Stimulated activated CD4-positive, alpha-beta T cell treated with anti-CD3 and anti-CD28 coated beads, Interleukin-4, amount 100 ng/mL, for 1 hour (primary cell): ENCODE results near the gene IFT88.
A peak's percentile ranks its signal among the peaks of the same experiment; 100 is the strongest.

ENCODE experiments used
- DNase-seq: peaks from one replicate; pipeline ENCODE4 v3.0.0-alpha.2; 2020

Gene IFT88

GRCh38 chr13:20566898-20567874, at the start of gene IFT88:
IFT88 (plus strand) TSS chr13:20567157; CDS start chr13:20574386, 7,229 bp downstream.
- peak; percentile 81 for DNase-seq

GRCh38 chr13:20518660-20519100, 48.3 kb upstream of the IFT88 start:
- DNase-seq: no peak

GRCh38 chr13:20519875-20520274, 47.1 kb upstream of the IFT88 start:
- no peak for DNase-seq

- DNase-seq: no peak
These were observed 45.4 kb upstream of the IFT88 start for GRCh38 chr13:20521364-20522115.

GRCh38 chr13:20525144-20525600, 41.8 kb upstream of the IFT88 start:
- peak; percentile 9 for DNase-seq

- peak; percentile 75 for DNase-seq
These were observed 41.1 kb upstream of the IFT88 start, which contains the start of gene CRYL1 for GRCh38 chr13:20525601-20526544. CRYL1 (minus strand) TSS chr13:20525857; CDS start chr13:20525794, 63 bp downstream.

- no peak for DNase-seq
These were observed 40.3 kb upstream of the IFT88 start for GRCh38 chr13:20526664-20527063.

GRCh38 chr13:20528452-20528851, 38.5 kb upstream of the IFT88 start:
- DNase-seq: no peak

- no peak for DNase-seq
These were observed 32.8 kb upstream of the IFT88 start for GRCh38 chr13:20534038-20534608.

- no peak for DNase-seq
These were observed 30.0 kb upstream of the IFT88 start for GRCh38 chr13:20536992-20537391.

- no peak for DNase-seq
These were observed 22.6 kb upstream of the IFT88 start for GRCh38 chr13:20544201-20544923.

- no peak for DNase-seq
These were observed 20.4 kb upstream of the IFT88 start for GRCh38 chr13:20546556-20546955.

- DNase-seq: no peak
These were observed 19.5 kb upstream of the IFT88 start for GRCh38 chr13:20547479-20547908.

- no peak for DNase-seq
These were observed 16.2 kb upstream of the IFT88 start for GRCh38 chr13:20550799-20551198.

- no peak for DNase-seq
These were observed 13.6 kb upstream of the IFT88 start for GRCh38 chr13:20553311-20553710.

GRCh38 chr13:20558982-20559381, 8.0 kb upstream of the IFT88 start:
- no peak for DNase-seq

- no peak for DNase-seq
These were observed 7.1 kb upstream of the IFT88 start for GRCh38 chr13:20559659-20560356.

- no peak for DNase-seq
These were observed 5.2 kb upstream of the IFT88 start for GRCh38 chr13:20561741-20562140.

GRCh38 chr13:20565115-20565736, 1.7 kb upstream of the IFT88 start:
- no peak for DNase-seq

GRCh38 chr13:20566468-20566897, 474 bp upstream of the IFT88 start:
- no peak for DNase-seq
